Esophagus squamous epithelium (tissue), 4 donors: ENCODE measurements around the gene SMARCA4. TPM values are rescaled to one million over a fixed set of nuclear protein-coding genes. Genes with fewer than 3 reads are reported as not detected.

Experiments used
- small RNA-seq, 4 donors: library from RNA; depleted of rRNA; stranded (forward); fragments of <200 nt; gene quantifications; one replicate each; pipeline ENCODE3, GENCODE V24; 2016
- total RNA-seq, 4 donors: library from RNA; depleted of rRNA; stranded (reverse); fragments of >200 nt; gene quantifications; one replicate each; pipeline ENCODE4 v1.1.0, GENCODE V29; 2016

Gene SMARCA4
- total RNA-seq, 4 donors from 2014 or later, result 62.8 to 142 (median 93.4) TPM

Small RNA genes within 50 kb of the gene (small RNA-seq; reads per million reads assigned to genes)
- 0 reads per million in 4 donors for gene RF02271
- 0 to 0.60 (median 0.34) reads per million in 4 donors for gene RN7SL192P

Other genes with a start within 250 kb of the SMARCA4 start
- gene DNM2, start 243.0 kb upstream of the SMARCA4 start, total RNA-seq, result 100 to 1,000 TPM in 2 of 4 donors, 10 to 100 TPM in 2; 79.9 to 138 (median 102) TPM
- gene TMED1, start 124.8 kb upstream of the SMARCA4 start, total RNA-seq, result 10 to 100 TPM; 14.7 to 30.3 (median 24.1) TPM
- 1 to 10 TPM in 1 of 4 donors, under 1 TPM in 1, not detected in 2; 0.38 to 1.3 TPM for gene C19orf38, start 112.6 kb upstream of the SMARCA4 start, total RNA-seq
- gene CARM1, start 89.5 kb upstream of the SMARCA4 start, total RNA-seq, result 10 to 100 TPM; 21.4 to 35.4 (median 28.5) TPM
- gene YIPF2, start 32.4 kb upstream of the SMARCA4 start, total RNA-seq, result 10 to 100 TPM; 39.6 to 63.2 (median 44.0) TPM
- gene TIMM29, start 32.2 kb upstream of the SMARCA4 start, total RNA-seq, result 10 to 100 TPM; 23.6 to 35.6 (median 27.3) TPM
- gene LDLR, start 128.4 kb downstream of the SMARCA4 start, total RNA-seq, result 100 to 1,000 TPM in 3 of 4 donors, 10 to 100 TPM in 1; 58.9 to 207 (median 149) TPM
- 10 to 100 TPM in 1 of 4 donors, 1 to 10 TPM in 3; 2.9 to 10.9 (median 6.3) TPM for gene SPC24, start 194.8 kb downstream of the SMARCA4 start, total RNA-seq
- 100 to 1,000 TPM in 1 of 4 donors, 10 to 100 TPM in 3; 29.3 to 287 (median 57.1) TPM for gene KANK2, start 236.5 kb downstream of the SMARCA4 start, total RNA-seq